NCI-H1092 treated with DMSO at 0.1 percent for 48 hours (cell line): ENCODE measurements around the gene ELANE.

ENCODE experiments used
- DNase-seq: peaks from one replicate; lab custom pipeline; 2025; lab: John Stamatoyannopoulos, UW

The ELANE gene

DNA sequence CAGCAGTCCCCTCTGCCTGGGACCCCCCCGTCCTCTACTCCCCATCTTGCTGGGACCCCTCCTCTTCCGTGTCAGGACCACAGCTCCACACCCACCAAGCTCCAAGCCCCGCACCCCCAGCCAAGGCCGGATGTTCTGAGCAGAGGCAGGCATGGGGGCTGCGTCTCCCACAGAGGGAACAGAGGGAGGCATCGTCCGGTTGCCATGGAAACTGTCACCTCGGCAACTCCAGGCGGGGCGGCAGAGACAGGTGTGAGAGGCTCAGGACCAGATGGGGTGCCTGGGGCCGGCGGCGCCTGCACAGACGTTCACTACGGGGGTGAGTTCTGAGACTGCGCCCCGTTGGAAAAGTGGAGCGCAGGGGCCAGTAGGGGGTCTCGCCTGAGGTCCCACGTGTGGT, 46.6 kb downstream of the ELANE start:
- DNase-seq = no peak

DNA sequence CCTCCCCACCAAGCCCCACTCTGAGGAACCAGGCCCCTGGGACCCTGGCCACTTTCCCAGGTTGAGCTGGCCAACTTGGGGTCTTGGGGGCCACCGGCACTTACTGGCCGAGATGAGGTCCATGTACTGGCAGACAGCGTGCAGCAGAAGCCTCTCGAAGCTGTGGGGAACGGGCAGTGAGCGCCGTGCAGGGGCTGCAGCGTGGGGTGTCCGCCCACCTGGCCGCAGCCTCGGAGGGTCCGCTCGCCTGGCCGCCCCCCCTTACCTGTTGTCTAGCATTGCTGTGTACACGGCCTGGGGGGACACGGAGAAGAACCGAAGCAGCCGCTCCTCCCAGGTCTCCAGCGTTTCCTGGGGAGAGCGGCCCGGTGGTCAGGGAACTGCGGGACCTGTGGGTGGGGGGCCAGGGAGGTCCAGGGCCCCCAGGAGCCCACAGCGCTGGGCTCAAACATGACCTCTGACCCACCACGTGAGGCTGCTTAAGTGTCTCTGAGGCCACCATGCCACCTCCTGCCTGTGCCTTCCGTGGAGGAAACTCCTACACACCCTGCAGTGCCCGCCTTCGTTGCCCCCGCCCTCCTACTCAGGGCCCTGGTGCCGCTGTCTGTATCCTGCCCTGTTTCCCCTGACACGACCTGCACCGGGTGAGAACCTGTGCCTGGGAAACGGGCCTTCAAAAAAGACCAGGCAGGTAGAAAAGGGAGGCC, 47.4 kb downstream of the ELANE start:
- DNase-seq = no peak

DNA sequence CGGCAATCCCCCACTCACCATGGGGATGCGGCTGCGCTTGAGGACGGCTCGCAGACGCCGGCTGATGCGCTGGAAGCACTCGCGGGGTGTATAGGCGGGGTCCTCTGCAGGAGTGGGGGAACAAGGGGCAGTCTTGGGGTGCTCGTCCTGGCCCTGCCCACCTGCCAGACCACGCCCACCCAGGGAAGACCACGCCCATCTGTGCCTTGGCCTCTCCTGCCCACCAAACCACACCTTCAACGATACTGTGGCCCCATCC, 47.9 kb downstream of the ELANE start:
- DNase-seq = no peak

DNA sequence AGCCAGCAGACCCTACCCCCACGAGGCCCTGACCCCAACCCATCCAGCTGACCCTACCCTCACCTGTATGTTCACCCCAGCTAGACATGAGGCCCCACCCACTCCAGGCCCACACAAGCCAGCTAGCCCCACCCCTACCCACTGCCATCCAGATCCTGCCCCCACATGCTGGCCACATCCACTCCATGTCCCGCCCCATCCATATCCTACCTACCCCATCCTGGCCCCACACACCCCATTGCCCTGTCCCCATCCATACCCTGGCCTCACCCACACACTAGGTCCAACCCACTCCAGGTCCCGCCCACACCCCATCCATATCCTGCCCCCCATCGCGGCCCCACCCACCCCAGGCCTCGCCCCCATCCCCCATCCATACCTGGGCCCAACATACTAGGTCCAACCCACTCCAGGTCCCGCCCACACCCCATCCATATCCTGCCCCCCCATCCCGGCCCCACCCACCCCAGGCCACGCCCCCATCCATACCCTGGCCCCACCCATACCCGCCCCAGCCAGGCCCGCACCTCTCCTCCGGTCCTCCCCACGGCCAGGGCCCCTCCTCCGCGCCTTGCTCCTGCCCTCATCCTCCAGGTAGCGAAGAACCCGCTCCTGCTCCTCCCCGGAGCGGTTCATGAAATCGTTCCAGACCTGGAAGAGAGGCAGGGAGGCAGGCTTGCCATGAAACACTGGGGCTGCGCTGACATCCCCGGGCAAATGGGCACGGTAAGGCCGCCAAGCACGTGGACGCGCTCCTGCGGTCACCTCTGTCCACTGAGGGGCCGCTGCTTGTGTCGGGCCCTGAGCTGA, 48.4 kb downstream of the ELANE start:
- DNase-seq = no peak

- DNase-seq = no peak
These were observed 49.4 kb downstream of the ELANE start for GRCh38 chr19:901216-902092.

DNA sequence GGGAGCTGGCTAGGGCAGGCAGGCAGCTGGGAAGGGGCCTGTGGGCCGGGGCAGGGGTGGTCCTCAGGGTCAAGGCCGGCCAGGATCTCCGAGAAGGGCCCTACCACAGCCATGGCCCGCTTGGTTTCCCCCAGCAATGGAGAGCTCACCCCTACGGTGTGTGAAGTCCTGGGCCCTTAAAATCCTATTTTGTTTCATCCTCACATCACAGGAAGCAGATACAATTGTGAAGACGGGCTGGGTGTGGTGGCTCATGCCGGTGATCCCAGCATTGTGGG, 49.9 kb downstream of the ELANE start:
- no peak for DNase-seq

DNA sequence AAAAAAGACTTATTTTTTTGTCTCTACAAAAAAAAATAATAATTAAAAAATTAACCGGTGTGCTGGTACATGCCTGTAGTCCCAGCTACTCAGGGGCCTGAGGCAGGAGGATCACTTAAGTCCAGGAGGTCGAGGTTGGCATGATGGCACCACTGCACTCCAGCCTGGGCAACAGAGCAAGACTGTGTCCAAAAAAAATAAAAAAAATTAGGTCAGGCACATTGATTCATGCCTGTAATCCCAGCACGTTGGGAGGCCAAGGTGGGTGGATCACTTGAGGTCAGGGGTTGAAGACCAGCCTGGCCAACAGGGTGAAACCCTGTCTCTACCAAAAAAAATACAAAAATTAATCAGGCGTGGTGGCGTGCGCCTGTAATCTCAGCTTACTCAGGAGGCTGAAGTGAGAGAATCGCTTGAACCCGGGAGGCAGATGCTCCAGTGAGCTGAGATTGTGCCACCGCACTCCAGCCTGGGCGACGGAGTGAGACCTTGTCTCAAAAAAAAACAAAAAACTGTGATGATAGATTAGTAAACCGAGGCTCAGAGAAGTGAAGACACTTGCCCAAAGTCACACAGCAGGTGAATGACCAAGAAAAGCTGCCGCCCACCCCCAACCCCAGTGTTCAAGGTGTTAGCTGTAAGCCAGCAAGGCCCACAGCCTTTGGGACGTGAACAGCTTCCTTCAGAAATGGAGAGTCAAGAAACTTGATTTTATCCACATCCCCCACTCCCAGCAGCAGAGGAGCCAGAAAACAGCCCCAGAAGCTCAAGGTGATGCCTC, 50.5 kb downstream of the ELANE start:
- DNase-seq = no peak

DNA sequence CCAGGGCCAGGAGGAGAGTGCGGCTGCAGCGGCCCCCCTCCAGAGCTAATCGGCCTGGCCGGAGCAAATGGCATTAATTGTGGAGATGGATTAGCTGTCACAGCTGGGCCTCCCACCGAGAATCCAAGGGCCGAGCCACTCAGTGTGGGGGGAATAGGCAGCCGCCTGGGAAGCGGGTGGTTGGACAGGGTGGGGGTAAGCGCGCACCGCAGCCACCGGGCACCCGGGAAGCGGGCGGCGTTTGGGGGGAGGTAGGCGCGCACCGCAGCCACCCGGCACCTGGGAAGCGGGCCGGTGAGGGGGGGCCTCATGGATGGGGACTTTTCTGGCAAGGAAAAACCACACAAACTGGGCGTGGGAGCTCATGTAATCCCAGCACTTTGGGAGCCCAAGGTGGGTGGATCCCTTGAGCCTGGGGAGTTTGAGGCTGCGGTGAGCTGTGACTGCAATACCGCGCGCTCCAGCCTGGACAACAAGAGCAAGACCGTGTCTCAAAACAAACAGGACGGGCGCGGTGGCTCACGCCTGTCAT, 51.2 kb downstream of the ELANE start:
- no peak for DNase-seq

DNA sequence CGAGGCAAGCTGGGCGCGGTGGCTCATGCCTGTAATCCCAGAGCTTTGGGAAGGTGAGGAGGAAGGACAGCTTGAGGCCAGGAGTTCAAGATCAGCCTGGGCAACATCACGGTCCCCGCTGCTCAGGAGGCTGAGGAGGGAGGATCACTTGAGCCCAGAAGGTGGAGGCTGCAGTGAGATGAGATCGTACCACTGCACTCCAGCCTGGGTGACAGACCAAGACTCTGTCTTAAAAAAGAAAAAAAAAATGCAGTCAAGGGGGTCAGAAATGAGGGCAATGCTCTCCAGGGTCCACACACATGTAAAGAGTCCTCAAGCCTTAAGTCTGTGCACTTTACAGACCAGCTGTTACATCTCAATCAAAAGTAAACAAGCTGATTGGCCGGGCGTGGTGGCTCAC, 52.4 kb downstream of the ELANE start:
- no peak for DNase-seq
